ENCODE measurements around the gene MC2R. TPM values are rescaled to one million over a fixed set of nuclear protein-coding genes. Genes with fewer than 3 reads are reported as not detected.

The MC2R gene
- total RNA-seq, 1 donor from 2014 or later, result not detected

DNA sequence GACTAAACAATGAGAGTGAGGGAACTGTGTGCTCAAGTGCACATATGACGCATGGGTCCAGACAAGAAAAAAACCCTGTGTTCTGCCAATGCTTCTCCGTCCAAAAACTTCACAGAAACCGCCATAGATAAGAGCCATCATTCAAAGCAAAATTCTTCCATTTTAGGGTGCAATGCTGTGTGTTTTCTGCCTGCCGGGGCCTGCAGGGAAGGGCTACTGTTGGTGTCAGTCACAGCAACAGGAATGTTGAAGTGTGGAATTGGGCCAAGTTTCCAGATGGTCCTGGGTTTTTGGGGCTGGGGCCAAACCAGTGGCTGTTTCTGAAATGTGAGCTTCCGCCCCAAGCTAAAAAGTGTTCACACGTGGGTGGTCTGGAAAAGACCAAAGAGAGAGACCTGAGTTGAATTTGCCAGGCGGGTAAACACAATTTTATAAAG, 677 bp upstream of the MC2R start:
- peak; percentile 16 for ATAC-seq
- TF ChIP-seq, protein P1, sequence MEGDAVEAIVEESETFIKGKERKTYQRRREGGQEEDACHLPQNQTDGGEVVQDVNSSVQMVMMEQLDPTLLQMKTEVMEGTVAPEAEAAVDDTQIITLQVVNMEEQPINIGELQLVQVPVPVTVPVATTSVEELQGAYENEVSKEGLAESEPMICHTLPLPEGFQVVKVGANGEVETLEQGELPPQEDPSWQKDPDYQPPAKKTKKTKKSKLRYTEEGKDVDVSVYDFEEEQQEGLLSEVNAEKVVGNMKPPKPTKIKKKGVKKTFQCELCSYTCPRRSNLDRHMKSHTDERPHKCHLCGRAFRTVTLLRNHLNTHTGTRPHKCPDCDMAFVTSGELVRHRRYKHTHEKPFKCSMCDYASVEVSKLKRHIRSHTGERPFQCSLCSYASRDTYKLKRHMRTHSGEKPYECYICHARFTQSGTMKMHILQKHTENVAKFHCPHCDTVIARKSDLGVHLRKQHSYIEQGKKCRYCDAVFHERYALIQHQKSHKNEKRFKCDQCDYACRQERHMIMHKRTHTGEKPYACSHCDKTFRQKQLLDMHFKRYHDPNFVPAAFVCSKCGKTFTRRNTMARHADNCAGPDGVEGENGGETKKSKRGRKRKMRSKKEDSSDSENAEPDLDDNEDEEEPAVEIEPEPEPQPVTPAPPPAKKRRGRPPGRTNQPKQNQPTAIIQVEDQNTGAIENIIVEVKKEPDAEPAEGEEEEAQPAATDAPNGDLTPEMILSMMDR (IDR thresholded peaks at IDR 0.05), result no peak
- no peaks in the 10 kb centered on the region for H3K9me3 ChIP-seq
- DNase-seq, result no peak
- no peaks in the 10 kb centered on the region for H3K27me3 ChIP-seq
- intact Hi-C loops (cut with DNase I), result no loop called here
- no peaks in the 10 kb centered on the region for H3K4me1 ChIP-seq
- no peaks in the 10 kb centered on the region for H3K36me3 ChIP-seq
- no peak overlapping the region for H3K27ac ChIP-seq
- H3K4me3 ChIP-seq, result no peak overlapping the region

DNA sequence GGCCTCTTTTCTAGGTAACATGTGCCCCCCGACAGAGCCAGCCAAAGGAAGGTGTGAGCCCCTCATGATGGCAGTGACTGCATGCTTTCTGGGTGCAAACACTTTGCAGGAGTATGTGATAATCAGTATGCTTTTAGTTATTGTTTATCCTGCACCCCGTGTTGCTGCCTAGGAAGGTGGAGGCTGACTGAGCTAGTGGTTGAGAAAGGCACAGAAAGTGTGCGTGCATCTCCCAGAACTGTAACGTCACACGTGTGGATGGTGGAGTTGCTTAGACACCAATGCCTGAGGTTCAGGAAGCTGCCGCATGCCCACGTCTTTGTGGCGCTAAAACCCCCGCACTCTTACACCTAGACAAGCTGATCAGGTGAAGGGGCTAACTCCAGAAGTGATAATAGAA, 580 bp downstream of the MC2R start:
- no peak overlapping the region for H3K4me3 ChIP-seq

DNA sequence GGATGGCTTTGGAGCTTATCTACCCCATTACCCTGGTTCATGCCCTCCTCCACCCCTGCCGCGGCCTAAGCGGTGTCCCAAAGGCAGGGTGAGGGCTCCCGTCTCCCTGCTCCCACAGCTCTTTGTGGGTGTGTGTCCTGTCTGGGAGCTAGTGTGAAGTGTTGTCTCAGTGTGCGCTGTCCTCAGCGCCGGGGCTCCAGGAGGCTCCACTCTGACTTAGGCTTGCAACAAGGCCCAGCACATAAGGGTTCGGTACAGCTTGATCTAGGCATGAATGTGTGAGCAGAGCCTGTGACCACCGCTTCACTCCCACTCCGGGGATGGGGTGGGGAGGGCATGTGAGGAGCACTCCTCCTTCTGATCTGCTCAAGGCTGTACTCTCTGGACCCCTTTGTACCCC, 1.2 kb downstream of the MC2R start:
- TF ChIP-seq, protein P1 (IDR thresholded peaks at IDR 0.05), result no peak
- H3K27ac ChIP-seq, result no peak overlapping the region
- intact Hi-C loops (cut with DNase I), result no loop called here
- DNase-seq, result no peak
- H3K27me3 ChIP-seq, result no peaks in the 10 kb centered on the region
- H3K4me3 ChIP-seq, result no peak overlapping the region
- H3K4me1 ChIP-seq, result no peaks in the 10 kb centered on the region
- no peaks in the 10 kb centered on the region for H3K36me3 ChIP-seq
- no peak for ATAC-seq
- H3K9me3 ChIP-seq, result no peaks in the 10 kb centered on the region

More for the DNA sequence above, 580 bp downstream of the MC2R start:
- Histone ChIP-seq H3K4me1 (no peaks in the 10 kb centered on the region), H3K27me3 (no peaks in the 10 kb centered on the region), H3K9me3 (no peaks in the 10 kb centered on the region), H3K36me3 (no peaks in the 10 kb centered on the region), H3K27ac (no peak overlapping the region)
- DNase-seq, result no peak
- intact Hi-C loops (cut with DNase I), result no loop called here
- ATAC-seq, result no peak
- TF ChIP-seq, protein P1 (IDR thresholded peaks at IDR 0.05), result no peak

DNA sequence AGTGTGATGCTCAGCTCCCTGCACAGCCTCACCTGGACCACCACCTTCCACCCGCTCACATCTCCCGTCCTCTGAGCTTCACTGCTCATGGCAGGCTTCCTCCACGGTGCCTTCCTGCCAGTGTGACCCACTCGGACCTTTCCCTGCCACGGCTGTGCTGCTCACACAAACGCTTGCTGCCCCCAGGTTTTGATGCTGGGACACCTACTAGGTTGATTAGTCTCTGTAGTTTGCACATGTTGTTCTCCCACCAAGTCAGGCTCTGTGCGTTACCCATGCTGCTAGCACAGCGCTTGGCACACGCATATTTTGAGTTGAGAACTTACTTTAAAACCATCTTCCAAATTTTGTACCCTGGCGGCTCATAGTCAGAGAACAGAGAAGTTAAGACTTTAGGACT, 2.1 kb downstream of the MC2R start:
- Histone ChIP-seq H3K27ac (no peak overlapping the region), H3K9me3 (no peaks in the 10 kb centered on the region), H3K4me1 (no peaks in the 10 kb centered on the region), H3K4me3 (no peak overlapping the region), H3K27me3 (no peaks in the 10 kb centered on the region), H3K36me3 (no peaks in the 10 kb centered on the region)
- intact Hi-C loops (cut with DNase I), result no loop called here
- ATAC-seq (no peak), DNase-seq (no peak)
- TF ChIP-seq, protein P1 (IDR thresholded peaks at IDR 0.05), result no peak

DNA sequence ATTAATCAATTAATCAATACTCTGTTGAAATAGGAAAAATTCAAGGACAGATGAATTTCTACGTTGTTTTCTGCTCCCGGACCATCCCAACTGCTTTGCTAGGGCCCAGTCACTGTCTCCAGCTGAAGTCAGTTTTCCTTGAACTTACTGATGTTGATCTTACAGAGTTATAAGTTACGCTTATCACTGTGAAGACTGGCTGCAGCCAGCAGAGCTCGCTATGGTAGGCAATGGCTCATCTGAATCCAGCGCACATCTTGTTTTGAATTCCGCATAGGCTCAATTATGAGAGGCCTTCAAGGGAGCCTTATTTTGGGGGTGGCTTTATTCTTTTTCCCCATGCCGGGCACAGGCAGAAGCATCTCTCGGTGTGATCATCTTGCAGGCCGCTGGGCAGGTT, 2.7 kb downstream of the MC2R start:
- Histone ChIP-seq H3K27ac (no peak overlapping the region), H3K4me1 (no peaks in the 10 kb centered on the region), H3K9me3 (no peaks in the 10 kb centered on the region), H3K4me3 (no peak overlapping the region), H3K27me3 (no peaks in the 10 kb centered on the region), H3K36me3 (no peaks in the 10 kb centered on the region)
- no peak for ATAC-seq
- TF ChIP-seq, protein P1 (IDR thresholded peaks at IDR 0.05), result no peak
- intact Hi-C loops (cut with DNase I), result no loop called here
- DNase-seq, result no peak

DNA sequence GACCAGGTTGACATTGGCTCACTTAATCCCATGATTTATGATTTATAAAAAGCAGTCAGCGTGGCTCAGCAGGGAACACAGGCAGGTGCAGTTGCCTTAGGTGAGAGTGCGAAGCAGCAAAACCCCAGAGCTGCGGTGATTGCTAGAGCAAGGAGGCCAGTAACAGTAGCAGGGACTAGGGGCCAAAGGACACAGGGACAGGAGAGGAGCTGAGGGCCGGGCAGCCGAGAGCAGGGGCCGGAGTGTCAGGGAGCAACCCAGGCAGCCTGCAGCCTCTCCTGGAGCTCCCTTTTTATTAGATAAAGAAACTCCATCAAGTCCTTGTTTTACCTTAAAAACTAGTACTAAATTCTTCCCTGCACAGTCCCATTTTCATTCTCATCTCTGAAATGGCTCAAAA, 4.3 kb downstream of the MC2R start:
- ATAC-seq (no peak), DNase-seq (no peak)
- intact Hi-C loops (cut with DNase I), result no loop called here
- TF ChIP-seq, protein P1 (IDR thresholded peaks at IDR 0.05), result no peak
- Histone ChIP-seq H3K27ac (no peak overlapping the region), H3K9me3 (no peaks in the 10 kb centered on the region), H3K4me3 (no peak overlapping the region), H3K27me3 (no peaks in the 10 kb centered on the region), H3K4me1 (no peaks in the 10 kb centered on the region), H3K36me3 (no peaks in the 10 kb centered on the region)
